Neural progenitor cell (in vitro differentiated cells): ENCODE measurements around the gene DPF3.

Experiments
- EZH2 ChIP-seq: fragments of 200-600 bp; sonication (generic); IDR thresholded peaks from 2 replicates; pipeline ENCODE4 v1.6.1; 2017; ENCODE audit warnings: antibody characterized with exemption, mild to moderate bottlenecking, moderate library complexity
- TF ChIP-seq, protein P1 (sequence below): fragments of 200-600 bp; sonication (generic); IDR thresholded peaks from 2 replicates; pipeline ENCODE4 v1.5.1; 2017; ENCODE audit warnings: antibody characterized with exemption, mild to moderate bottlenecking

DNA sequence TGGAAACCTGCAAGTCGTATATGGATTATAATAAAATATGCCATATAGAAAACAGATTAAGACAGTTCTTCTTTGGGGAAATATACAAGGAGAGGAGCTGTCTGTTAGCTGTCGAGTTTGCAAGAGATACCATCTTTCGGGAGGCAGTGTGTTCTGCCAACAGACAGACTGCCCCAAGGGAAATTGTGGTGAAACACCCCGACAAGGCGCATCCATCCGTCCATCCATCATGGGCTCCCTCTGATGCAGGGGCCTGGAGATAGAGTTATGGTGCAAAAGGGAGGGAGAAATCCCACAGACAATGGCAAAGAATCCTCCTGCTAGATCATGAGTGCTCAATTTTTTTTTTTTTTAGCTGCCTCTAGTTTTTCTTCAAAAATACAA is 156.3 kb downstream of the DPF3 start:
- no peak for TF ChIP-seq EZH2
- TF ChIP-seq, protein P1, sequence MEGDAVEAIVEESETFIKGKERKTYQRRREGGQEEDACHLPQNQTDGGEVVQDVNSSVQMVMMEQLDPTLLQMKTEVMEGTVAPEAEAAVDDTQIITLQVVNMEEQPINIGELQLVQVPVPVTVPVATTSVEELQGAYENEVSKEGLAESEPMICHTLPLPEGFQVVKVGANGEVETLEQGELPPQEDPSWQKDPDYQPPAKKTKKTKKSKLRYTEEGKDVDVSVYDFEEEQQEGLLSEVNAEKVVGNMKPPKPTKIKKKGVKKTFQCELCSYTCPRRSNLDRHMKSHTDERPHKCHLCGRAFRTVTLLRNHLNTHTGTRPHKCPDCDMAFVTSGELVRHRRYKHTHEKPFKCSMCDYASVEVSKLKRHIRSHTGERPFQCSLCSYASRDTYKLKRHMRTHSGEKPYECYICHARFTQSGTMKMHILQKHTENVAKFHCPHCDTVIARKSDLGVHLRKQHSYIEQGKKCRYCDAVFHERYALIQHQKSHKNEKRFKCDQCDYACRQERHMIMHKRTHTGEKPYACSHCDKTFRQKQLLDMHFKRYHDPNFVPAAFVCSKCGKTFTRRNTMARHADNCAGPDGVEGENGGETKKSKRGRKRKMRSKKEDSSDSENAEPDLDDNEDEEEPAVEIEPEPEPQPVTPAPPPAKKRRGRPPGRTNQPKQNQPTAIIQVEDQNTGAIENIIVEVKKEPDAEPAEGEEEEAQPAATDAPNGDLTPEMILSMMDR, result no peak
